AG04450 (cell line): ENCODE results near the gene MMP24. TPM values are rescaled to one million over a fixed set of nuclear protein-coding genes. Genes with fewer than 3 reads are reported as not detected.
A peak's percentile ranks its signal among the peaks of the same experiment; 100 is the strongest.
"Not testable (repeated sequence)": the region's sequence is repeated elsewhere in the genome, so short reads cannot be mapped to it uniquely, and the experiment has no call there.

Experiments
- CTCF ChIA-PET: fragments of 300-600, 350-600 bp; formaldehyde crosslinking; extraction: SDS; loops from one replicate; lab custom pipeline; 2022; ENCODE audit warnings: antibody characterized with exemption, inconsistent platforms; lab: Charles Lee
- POLR2A ChIA-PET: fragments of 350-600 bp; formaldehyde crosslinking; extraction: SDS; loops from one replicate; lab custom pipeline; 2021; ENCODE audit warnings: antibody characterized with exemption, inconsistent platforms; lab: Yijun Ruan, JAX
- DNase-seq: peaks from one replicate; pipeline ENCODE4 v3.0.0-alpha.2; 2011; ENCODE audit warnings: low read depth, low spot score
- H3K27ac ChIP-seq: one replicate; pipeline ENCODE4 v1.5.1; 2012; ENCODE audit warnings: low read depth, low read length, control low read depth
- H3K27me3 ChIP-seq: one replicate; pipeline ENCODE4 v1.6.0; 2012; ENCODE audit warnings: low read length; ENCODE audit not compliant: control insufficient read depth, insufficient read depth
- H3K4me3 ChIP-seq: 2 replicates; pipeline ENCODE4 v1.5.1; 2011; ENCODE audit warnings: mild to moderate bottlenecking, low read depth, low read length, control low read depth
- H3K9me3 ChIP-seq: 2 replicates; pipeline ENCODE4 v1.5.1; 2012; ENCODE audit warnings: low read length; ENCODE audit not compliant: control insufficient read depth, insufficient read depth
- CTCF ChIP-seq: IDR thresholded peaks from 2 replicates; pipeline ENCODE4 v1.5.1; 2011; ENCODE audit warnings: low read depth, low read length, control low read depth, inconsistent platforms
- polyA plus RNA-seq: library from polyadenylated mRNA; depleted of rRNA; stranded (reverse); fragments of >200 nt; gene quantifications from 2 replicates; pipeline ENCODE4 v1.2.3, GENCODE V29; 2011

The MMP24 gene
- polyA plus RNA-seq, 1 experiment: 0.40 TPM

DNA sequence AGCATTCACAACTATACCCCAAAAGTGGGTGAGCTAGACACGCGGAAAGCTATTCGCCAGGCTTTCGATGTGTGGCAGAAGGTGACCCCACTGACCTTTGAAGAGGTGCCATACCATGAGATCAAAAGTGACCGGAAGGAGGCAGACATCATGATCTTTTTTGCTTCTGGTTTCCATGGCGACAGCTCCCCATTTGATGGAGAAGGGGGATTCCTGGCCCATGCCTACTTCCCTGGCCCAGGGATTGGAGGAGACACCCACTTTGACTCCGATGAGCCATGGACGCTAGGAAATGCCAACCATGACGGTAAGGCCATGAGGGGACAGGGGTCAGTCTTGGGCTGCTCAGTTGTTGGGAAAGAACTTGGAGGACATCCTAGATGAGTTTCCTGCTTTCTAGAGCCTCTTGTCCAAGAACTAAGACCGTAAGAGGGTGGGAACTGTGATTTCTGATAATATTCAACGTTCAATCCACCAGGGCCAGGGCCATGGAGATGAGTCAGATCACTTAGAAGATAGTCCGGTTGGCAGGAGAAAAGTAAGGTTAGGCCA, 28.0 kb downstream of the MMP24 start:
- ChIA-PET POLR2A (no interaction called here), CTCF (interaction anchor here (0.7 to 1.4 kb wide), 2 partner anchors 193 to 1558 kb away, joined by 4 to 8 read pairs; no protein-coding TSS in a partner anchor)
- TF ChIP-seq CTCF: no peak
- H3K27ac ChIP-seq: no peak overlapping the region
- no peaks in the 10 kb centered on the region for H3K27me3 ChIP-seq
- no peak overlapping the region for H3K4me3 ChIP-seq
- no peak for DNase-seq
- no peaks in the 10 kb centered on the region for H3K9me3 ChIP-seq

- CTCF ChIA-PET: no interaction called here
- Histone ChIP-seq H3K27me3 (no peaks in the 10 kb centered on the region), H3K4me3 (no peak overlapping the region), H3K9me3 (no peaks in the 10 kb centered on the region), H3K27ac (no peak overlapping the region)
- no peak for DNase-seq
- no peak for TF ChIP-seq CTCF
- POLR2A ChIA-PET: no interaction called here
Measured at GRCh38 chr20:35257175-35257909, 30.9 kb downstream of the MMP24 start.

DNA sequence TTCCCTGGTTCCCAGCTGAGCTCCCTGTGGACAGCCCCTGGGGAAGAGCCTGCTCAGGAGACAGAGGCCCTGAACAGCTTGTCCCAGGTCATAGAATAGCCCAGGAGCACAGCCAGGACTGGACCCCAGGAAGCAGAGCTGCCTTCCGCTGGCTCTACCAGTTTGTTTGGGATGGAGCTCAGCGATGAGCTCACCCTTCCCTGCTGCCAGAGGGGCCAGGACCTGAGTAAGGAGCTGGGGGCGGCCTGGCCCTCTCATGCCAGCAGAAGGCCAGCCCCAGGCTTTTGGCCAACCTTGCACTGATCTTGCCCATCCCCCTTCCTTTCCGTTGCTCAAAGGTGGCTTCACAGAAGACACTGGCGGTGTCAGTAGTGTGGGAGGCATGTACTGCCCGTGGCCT, 33.9 kb downstream of the MMP24 start:
- Histone ChIP-seq H3K27me3 (no peaks in the 10 kb centered on the region), H3K9me3 (no peaks in the 10 kb centered on the region), H3K4me3 (no peak overlapping the region), H3K27ac (no peak overlapping the region)
- POLR2A ChIA-PET: no interaction called here
- TF ChIP-seq CTCF: no peak
- CTCF ChIA-PET: interaction anchor here (0.6 to 1.8 kb wide), 3 partner anchors 29 to 164 kb away, joined by 3 to 5 read pairs (median 3); no protein-coding TSS in a partner anchor
- no peak for DNase-seq

DNA sequence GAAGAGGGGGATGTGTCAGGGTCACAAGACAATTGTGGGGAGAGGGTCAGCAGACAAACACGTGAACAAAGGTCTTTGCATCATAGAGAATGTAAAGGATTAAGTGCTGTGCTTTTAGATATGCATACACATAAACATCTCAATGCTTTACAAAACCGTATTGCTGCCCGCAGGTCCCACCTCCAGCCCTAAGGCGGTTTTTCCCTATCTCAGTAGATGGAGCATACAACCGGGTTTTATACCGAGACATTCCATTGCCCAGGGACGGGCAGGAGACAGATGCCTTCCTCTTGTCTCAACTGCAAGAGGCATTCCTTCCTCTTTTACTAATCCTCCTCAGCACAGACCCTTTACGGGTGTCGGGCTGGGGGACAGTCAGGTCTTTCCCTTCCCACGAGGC, 35.8 kb downstream of the MMP24 start:
- H3K9me3 ChIP-seq, H3K27ac ChIP-seq, H3K4me3 ChIP-seq, DNase-seq, H3K27me3 ChIP-seq, CTCF ChIA-PET: not testable (repeated sequence)
- POLR2A ChIA-PET: interaction anchor here (0.7 kb wide), 1 partner anchor 28 kb away, joined by 13 read pairs; no protein-coding TSS in a partner anchor

- ChIA-PET POLR2A (interaction anchor here (0.6 to 0.7 kb wide), 5 partner anchors 12 to 260 kb away, joined by 3 to 8 read pairs (median 5); no protein-coding TSS in a partner anchor), CTCF (interaction anchor here (0.5 to 4.2 kb wide), 10 partner anchors 22 to 419 kb away, joined by 3 to 33 read pairs (median 6); no protein-coding TSS in a partner anchor)
- peak; percentile 31 for TF ChIP-seq CTCF
- not testable (repeated sequence) for H3K4me3 ChIP-seq, H3K27me3 ChIP-seq, H3K9me3 ChIP-seq
- H3K27ac ChIP-seq: peak overlapping the region; percentile 47
- peak; percentile 34 for DNase-seq
Measured at GRCh38 chr20:35262731-35263531, 36.4 kb downstream of the MMP24 start.
